Measurements from ENCODE around the gene GNG8. TPM values are rescaled to one million over a fixed set of nuclear protein-coding genes. Genes with fewer than 3 reads are reported as not detected.

Gene GNG8
- total RNA-seq, 1 experiment from 2014 or later, result not detected

GRCh38 chr19:46606019-46606418 lies 30.0 kb downstream of the GNG8 start:
- H3K4me2 ChIP-seq (ENCODE audit: insufficient read depth, insufficient read length, low read length), result no peak overlapping the region
- H3K79me2 ChIP-seq (ENCODE audit: insufficient read depth, low read length), result peaks cover 5% of the 10 kb centered on the region; the same call in 1 of the 2 replicates
- H3K14ac ChIP-seq (ENCODE audit: insufficient read depth, low read length), result no peak overlapping the region
- no peaks in the 10 kb centered on the region for H3K9me3 ChIP-seq (ENCODE audit: control insufficient read depth, low read depth, low read length)
- Mint-ChIP-seq H3K9me3 (no peaks in the 10 kb centered on the region), H3K4me1 (peaks cover 19 to 31% of the 10 kb centered on the region in 2 experiments), H3K27me3 (ENCODE audit: low read depth) (no peaks in the 10 kb centered on the region), H3K36me3 (ENCODE audit: insufficient read depth in 1 of 3, low read depth in 3 of 3) (peaks cover 28 to 53% (median 52%) of the 10 kb centered on the region in 3 experiments; a peak in 6 of 7 replicates), H3K27ac (peak overlapping the region in 2 of 3 experiments; percentile 18 to 22; a peak in 3 of 7 replicates), H3K4me3 (no peak overlapping the region)
- H3K9ac ChIP-seq (ENCODE audit: extremely low read depth, insufficient read length, low read length), result no peak overlapping the region
- H4K5ac ChIP-seq (ENCODE audit: insufficient read length, low read depth, low read length), result no peak overlapping the region
- H3T11ph ChIP-seq (ENCODE audit: low read length), result no peak overlapping the region
- H2BK12ac ChIP-seq (ENCODE audit: insufficient read length, low read depth, low read length), result no peak overlapping the region
- no peak overlapping the region for H4K91ac ChIP-seq (ENCODE audit: insufficient read length, low read depth, low read length)
- TF ChIP-seq, protein P1, sequence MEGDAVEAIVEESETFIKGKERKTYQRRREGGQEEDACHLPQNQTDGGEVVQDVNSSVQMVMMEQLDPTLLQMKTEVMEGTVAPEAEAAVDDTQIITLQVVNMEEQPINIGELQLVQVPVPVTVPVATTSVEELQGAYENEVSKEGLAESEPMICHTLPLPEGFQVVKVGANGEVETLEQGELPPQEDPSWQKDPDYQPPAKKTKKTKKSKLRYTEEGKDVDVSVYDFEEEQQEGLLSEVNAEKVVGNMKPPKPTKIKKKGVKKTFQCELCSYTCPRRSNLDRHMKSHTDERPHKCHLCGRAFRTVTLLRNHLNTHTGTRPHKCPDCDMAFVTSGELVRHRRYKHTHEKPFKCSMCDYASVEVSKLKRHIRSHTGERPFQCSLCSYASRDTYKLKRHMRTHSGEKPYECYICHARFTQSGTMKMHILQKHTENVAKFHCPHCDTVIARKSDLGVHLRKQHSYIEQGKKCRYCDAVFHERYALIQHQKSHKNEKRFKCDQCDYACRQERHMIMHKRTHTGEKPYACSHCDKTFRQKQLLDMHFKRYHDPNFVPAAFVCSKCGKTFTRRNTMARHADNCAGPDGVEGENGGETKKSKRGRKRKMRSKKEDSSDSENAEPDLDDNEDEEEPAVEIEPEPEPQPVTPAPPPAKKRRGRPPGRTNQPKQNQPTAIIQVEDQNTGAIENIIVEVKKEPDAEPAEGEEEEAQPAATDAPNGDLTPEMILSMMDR (conservative IDR thresholded peaks at IDR 0.05), result no peak
- no peak overlapping the region for H2BK120ac ChIP-seq (ENCODE audit: low read depth, low read length, poor library complexity, severe bottlenecking)
- H3K23ac ChIP-seq (ENCODE audit: insufficient read length, low read depth, low read length), result no peak overlapping the region
- no peak overlapping the region for H3K56ac ChIP-seq (ENCODE audit: insufficient read length, low read depth, low read length)
- no peak overlapping the region for H2BK15ac ChIP-seq (ENCODE audit: low read depth, low read length)
- no peak overlapping the region for H2AK5ac ChIP-seq (ENCODE audit: insufficient read length, low read length)
- H3K79me1 ChIP-seq (ENCODE audit: insufficient read depth, low read depth, low read length, poor library complexity, severe bottlenecking), result peaks cover 7% of the 10 kb centered on the region
- H4K8ac ChIP-seq (replicated peaks; ENCODE audit: insufficient read length, low read depth, low read length), result no peak overlapping the region
- WGBS (ENCODE audit: extremely low coverage, insufficient read length, low lambda C conversion rate), result no CpG with 5 or more reads among the region's 11 CpGs
- H3K18ac ChIP-seq (ENCODE audit: insufficient read length, low read depth, low read length), result no peak overlapping the region
- H4K20me1 ChIP-seq (ENCODE audit: control insufficient read depth, insufficient read depth, insufficient read length), result no peaks in the 10 kb centered on the region
- no peak overlapping the region for H2BK20ac ChIP-seq (ENCODE audit: low read depth, low read length, poor library complexity, severe bottlenecking)
- no peaks in the 10 kb centered on the region for H3K4me1 ChIP-seq (ENCODE audit: insufficient read depth, low read length)
- no peak overlapping the region for H3K4ac ChIP-seq (ENCODE audit: low read depth, low read length)
- H3K27ac ChIP-seq (ENCODE audit: insufficient read length, low read depth, low read length), result no peak overlapping the region
- H3K27me3 ChIP-seq (ENCODE audit: insufficient read depth, low read length), result no peaks in the 10 kb centered on the region
- no peak overlapping the region for H2BK5ac ChIP-seq (ENCODE audit: insufficient read length, low read length)
- peaks cover 12% of the 10 kb centered on the region for H3K23me2 ChIP-seq (ENCODE audit: insufficient read length, low read depth, low read length, poor library complexity, severe bottlenecking)
- H2AFZ ChIP-seq (ENCODE audit: low read length), result no peak overlapping the region
- no peak for DNase-seq
